ENCODE results near the gene OTOGL. TPM values are rescaled to one million over a fixed set of nuclear protein-coding genes. Genes with fewer than 3 reads are reported as not detected.
A peak's percentile ranks its signal among the peaks of the same experiment; 100 is the strongest.
"Not testable (repeated sequence)": the region's sequence is repeated elsewhere in the genome, so short reads cannot be mapped to it uniquely, and the experiment has no call there.

OTOGL gene
- total RNA-seq, 1 experiment from 2014 or later = not detected

DNA sequence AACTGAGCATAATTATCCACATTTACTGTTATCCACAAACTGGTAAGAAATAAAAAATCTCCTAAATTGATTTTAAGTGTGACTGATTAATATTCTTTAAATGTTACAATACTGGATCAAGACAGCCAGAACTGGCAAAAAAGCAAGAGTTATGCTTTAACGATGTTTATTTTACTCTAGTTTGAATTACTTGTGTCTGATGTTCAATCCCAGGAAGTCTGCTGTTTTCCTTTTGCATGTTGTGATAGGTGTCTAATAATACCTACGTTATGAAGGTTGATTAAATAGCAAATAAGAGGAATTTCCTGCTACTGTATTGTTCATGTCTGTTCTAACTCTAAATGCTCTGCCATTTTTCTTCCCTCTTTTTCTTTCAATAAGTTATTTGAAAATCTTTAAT lies 34.4 kb upstream of the OTOGL start:
- Histone ChIP-seq H3K4me2 (no peak overlapping the region), H2AFZ (no peak overlapping the region), H3K4me1 (replicated peaks; ENCODE audit: insufficient read depth) (no peaks in the 10 kb centered on the region), H3K79me2 (ENCODE audit: low read depth) (no peaks in the 10 kb centered on the region), H3K9me2 (ENCODE audit: insufficient read depth) (no peaks in the 10 kb centered on the region), H3K36me3 (ENCODE audit: low read depth) (no peaks in the 10 kb centered on the region), H3F3A (ENCODE audit: insufficient read depth, low read depth) (no peaks in the 10 kb centered on the region), H3K27ac (no peak overlapping the region), H3K27me3 (ENCODE audit: insufficient read depth, low read depth) (no peaks in the 10 kb centered on the region), H3K4me3 (no peak overlapping the region), H4K20me1 (ENCODE audit: insufficient read depth) (no peaks in the 10 kb centered on the region), H3K9me3 (ENCODE audit: insufficient read depth, low read depth) (no peaks in the 10 kb centered on the region)
- BruUV-seq (replicated peaks) = no TSS peak
- CTCF ChIA-PET = no interaction called here
- intact Hi-C loops (cut with micrococcal nuclease; ENCODE audit: unreplicated experiment) = no loop called here
- POLR2A ChIA-PET (ENCODE audit: unreplicated experiment) = no interaction called here
- DNase-seq = no peak
- TF ChIP-seq EZH2 (IDR thresholded peaks at IDR 0.05; ENCODE audit: low read depth) = no peak
- TF ChIP-seq, protein P1, sequence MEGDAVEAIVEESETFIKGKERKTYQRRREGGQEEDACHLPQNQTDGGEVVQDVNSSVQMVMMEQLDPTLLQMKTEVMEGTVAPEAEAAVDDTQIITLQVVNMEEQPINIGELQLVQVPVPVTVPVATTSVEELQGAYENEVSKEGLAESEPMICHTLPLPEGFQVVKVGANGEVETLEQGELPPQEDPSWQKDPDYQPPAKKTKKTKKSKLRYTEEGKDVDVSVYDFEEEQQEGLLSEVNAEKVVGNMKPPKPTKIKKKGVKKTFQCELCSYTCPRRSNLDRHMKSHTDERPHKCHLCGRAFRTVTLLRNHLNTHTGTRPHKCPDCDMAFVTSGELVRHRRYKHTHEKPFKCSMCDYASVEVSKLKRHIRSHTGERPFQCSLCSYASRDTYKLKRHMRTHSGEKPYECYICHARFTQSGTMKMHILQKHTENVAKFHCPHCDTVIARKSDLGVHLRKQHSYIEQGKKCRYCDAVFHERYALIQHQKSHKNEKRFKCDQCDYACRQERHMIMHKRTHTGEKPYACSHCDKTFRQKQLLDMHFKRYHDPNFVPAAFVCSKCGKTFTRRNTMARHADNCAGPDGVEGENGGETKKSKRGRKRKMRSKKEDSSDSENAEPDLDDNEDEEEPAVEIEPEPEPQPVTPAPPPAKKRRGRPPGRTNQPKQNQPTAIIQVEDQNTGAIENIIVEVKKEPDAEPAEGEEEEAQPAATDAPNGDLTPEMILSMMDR (conservative IDR thresholded peaks at IDR 0.05) = no peak

DNA sequence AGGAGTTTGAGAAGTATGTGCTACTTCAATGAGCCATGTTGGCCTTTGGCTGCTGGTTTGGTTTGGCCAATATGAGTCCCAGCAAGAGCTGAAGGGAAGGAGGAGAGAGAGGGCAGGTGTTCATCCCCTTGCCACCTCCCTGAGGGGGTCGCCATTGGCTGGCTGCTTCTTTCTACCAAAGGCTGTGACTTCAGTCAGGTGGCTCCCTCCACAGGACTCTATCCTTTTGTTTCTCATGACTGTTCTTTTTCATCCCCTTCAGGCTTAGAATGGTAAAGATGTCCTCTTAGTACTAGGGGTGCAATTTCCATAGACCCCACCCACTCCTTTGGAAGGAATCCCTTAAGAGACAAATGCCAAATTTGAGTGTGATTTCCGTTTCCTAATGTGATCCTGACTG lies 31.2 kb upstream of the OTOGL start:
- TF ChIP-seq, protein P1 (conservative IDR thresholded peaks at IDR 0.05) = no peak
- no peak for TF ChIP-seq EZH2 (IDR thresholded peaks at IDR 0.05; ENCODE audit: low read depth)
- Histone ChIP-seq H3K4me2 (no peak overlapping the region), H2AFZ (no peak overlapping the region; the same call in 1 of the 2 replicates), H3K4me3 (no peak overlapping the region), H3K4me1 (replicated peaks; ENCODE audit: insufficient read depth) (no peaks in the 10 kb centered on the region), H3K9me3 (ENCODE audit: insufficient read depth, low read depth) (no peaks in the 10 kb centered on the region), H3K36me3 (ENCODE audit: low read depth) (no peaks in the 10 kb centered on the region), H3K79me2 (ENCODE audit: low read depth) (no peaks in the 10 kb centered on the region), H3K27me3 (ENCODE audit: insufficient read depth, low read depth) (no peaks in the 10 kb centered on the region), H3K27ac (no peak overlapping the region), H3K9me2 (ENCODE audit: insufficient read depth) (no peaks in the 10 kb centered on the region), H4K20me1 (ENCODE audit: insufficient read depth) (no peaks in the 10 kb centered on the region), H3F3A (ENCODE audit: insufficient read depth, low read depth) (no peaks in the 10 kb centered on the region)
- intact Hi-C loops (cut with micrococcal nuclease; ENCODE audit: unreplicated experiment) = no loop called here
- BruUV-seq (replicated peaks) = no TSS peak
- ChIA-PET POLR2A (ENCODE audit: unreplicated experiment) (no interaction called here), CTCF (no interaction called here)
- no peak for DNase-seq

DNA sequence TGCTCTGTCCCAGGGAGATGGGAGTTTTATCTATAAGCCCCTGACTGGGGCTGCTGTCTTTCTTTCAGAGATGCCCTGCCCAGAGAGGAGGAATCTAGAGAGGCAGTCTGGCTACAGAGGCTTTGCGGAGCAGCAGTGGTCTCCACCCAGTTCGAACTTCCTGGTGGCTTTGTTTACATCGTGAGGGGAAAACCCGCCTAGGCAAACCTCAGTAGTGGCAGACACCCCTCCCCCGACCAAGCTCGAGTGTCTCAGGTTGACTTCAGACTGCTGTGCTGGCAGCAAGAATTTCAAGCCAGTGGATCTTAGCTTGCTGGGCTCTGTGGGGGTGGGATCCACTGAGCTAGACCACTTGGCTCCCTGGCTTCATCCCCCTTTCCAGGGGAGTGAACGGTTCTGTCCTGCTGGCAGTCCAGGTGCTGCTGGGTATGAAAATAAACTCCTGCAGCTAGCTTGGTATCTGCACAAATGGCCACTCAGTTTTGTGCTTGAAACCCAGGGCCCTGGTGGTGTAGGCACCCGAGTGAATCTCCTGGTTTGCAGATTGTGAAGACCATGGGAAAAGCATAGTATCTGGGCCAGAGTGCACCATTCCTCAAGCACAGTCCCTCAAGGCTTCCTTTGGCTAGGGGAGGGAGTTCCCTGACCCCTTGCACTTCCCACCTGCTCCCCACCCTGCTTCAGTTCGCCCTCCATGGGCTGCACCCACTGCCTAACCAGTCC lies 15.3 kb upstream of the OTOGL start:
- H3K27me3 ChIP-seq (ENCODE audit: insufficient read depth, low read depth); H3K79me2 ChIP-seq (ENCODE audit: low read depth); POLR2A ChIA-PET (ENCODE audit: unreplicated experiment); H3K4me3 ChIP-seq; CTCF ChIA-PET; H3K9me3 ChIP-seq (ENCODE audit: insufficient read depth, low read depth); H3K4me2 ChIP-seq; BruUV-seq (replicated peaks); H3F3A ChIP-seq (ENCODE audit: insufficient read depth, low read depth); H2AFZ ChIP-seq; H4K20me1 ChIP-seq (ENCODE audit: insufficient read depth); H3K9me2 ChIP-seq (ENCODE audit: insufficient read depth); H3K4me1 ChIP-seq (replicated peaks; ENCODE audit: insufficient read depth); H3K36me3 ChIP-seq (ENCODE audit: low read depth); intact Hi-C loops (cut with micrococcal nuclease; ENCODE audit: unreplicated experiment); H3K27ac ChIP-seq: not testable (repeated sequence)
- DNase-seq = peak in 1 of 2 experiments; percentile 18

DNA sequence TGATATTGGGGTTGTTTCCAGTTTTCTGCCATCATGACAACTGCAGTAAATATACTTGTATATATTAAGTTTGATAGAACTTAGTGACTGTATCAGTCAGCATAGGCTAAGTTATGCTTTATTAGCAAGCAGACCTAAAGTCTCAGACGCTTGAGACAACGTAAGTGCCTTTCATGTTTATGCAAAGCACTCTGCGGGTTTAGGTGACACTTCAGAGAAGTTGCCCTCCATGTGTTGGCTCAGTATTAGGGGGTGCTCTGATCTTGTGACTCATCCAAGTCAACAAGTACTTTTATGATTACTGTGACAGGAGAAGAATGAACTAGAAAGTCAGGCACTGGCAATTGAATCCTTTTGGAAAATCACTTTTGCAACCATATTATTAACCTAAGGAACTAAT lies 13.3 kb upstream of the OTOGL start:
- H3K27me3 ChIP-seq (ENCODE audit: insufficient read depth, low read depth) = no peaks in the 10 kb centered on the region
- no peaks in the 10 kb centered on the region for H3K4me1 ChIP-seq (replicated peaks; ENCODE audit: insufficient read depth)
- no peaks in the 10 kb centered on the region for H4K20me1 ChIP-seq (ENCODE audit: insufficient read depth)
- no peak overlapping the region for H3K4me3 ChIP-seq
- H2AFZ ChIP-seq = 0 out of 2 replicates have a peak overlapping the region, but pooled peaks have one; percentile 33
- no peaks in the 10 kb centered on the region; the same call in 1 of the 2 replicates for H3K9me3 ChIP-seq (ENCODE audit: insufficient read depth, low read depth)
- DNase-seq = no peak
- no peak overlapping the region for H3K4me2 ChIP-seq
- no TSS peak for BruUV-seq (replicated peaks)
- no peaks in the 10 kb centered on the region for H3K36me3 ChIP-seq (ENCODE audit: low read depth)
- H3K27ac ChIP-seq = no peak overlapping the region
- no peaks in the 10 kb centered on the region for H3K79me2 ChIP-seq (ENCODE audit: low read depth)
- intact Hi-C loops (cut with micrococcal nuclease; ENCODE audit: unreplicated experiment) = no loop called here
- H3K9me2 ChIP-seq (ENCODE audit: insufficient read depth) = no peaks in the 10 kb centered on the region
- ChIA-PET CTCF (no interaction called here), POLR2A (ENCODE audit: unreplicated experiment) (no interaction called here)
- TF ChIP-seq, protein P1 (conservative IDR thresholded peaks at IDR 0.05) = no peak
- no peak for TF ChIP-seq EZH2 (IDR thresholded peaks at IDR 0.05; ENCODE audit: low read depth)
- H3F3A ChIP-seq (ENCODE audit: insufficient read depth, low read depth) = no peaks in the 10 kb centered on the region
